ENCODE data around the gene FGD4. TPM values are rescaled to one million over a fixed set of nuclear protein-coding genes. Genes with fewer than 3 reads are reported as not detected.

FGD4 gene
- total RNA-seq, 1 experiment from 2014 or later, result 3.1 TPM

DNA sequence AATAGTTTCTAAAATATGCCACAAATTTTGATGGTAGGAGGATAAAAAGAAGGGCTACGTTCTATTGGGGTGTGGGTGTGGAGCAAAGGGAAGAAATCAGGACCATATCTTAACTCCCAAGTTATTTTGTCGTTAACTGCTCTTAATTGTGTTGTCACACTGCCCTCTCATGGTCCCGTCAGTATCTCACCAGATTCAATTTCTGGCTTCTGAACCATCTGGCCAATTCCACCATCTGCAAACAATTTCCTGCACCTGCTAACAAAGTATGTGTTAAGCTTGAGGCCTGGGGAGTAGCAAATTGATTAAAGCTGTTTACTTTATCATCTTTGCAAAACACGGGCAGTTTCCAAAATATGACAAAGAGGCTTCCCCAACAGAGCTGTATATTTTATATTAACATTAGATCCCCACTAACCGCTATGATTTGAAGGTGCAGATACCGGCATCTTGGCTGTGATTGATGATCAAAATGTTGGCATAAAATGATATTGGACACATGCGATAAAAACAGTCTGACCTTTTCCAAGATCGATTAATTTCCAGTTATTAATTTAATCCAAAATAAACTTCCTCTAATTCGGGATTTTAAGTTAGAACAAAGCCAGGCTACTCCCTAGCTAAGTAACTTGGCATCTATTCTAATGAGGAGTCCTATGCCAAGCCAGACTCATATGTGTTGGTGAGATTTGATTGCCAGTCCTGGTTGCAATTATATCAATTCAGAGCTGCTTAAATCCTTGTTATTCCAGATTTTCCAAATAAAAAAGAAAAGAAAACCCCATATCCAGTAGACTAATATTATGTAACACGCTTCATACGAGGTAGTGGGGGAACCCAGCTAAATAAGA is 272.8 kb downstream of the FGD4 start:
- Histone ChIP-seq H3K4me3 (no peak overlapping the region), H3K9me3 (no peaks in the 10 kb centered on the region; the same call in 1 of the 2 replicates), H3K27me3 (no peaks in the 10 kb centered on the region), H3K36me3 (no peaks in the 10 kb centered on the region)
- DNase-seq, result peak; percentile 53

DNA sequence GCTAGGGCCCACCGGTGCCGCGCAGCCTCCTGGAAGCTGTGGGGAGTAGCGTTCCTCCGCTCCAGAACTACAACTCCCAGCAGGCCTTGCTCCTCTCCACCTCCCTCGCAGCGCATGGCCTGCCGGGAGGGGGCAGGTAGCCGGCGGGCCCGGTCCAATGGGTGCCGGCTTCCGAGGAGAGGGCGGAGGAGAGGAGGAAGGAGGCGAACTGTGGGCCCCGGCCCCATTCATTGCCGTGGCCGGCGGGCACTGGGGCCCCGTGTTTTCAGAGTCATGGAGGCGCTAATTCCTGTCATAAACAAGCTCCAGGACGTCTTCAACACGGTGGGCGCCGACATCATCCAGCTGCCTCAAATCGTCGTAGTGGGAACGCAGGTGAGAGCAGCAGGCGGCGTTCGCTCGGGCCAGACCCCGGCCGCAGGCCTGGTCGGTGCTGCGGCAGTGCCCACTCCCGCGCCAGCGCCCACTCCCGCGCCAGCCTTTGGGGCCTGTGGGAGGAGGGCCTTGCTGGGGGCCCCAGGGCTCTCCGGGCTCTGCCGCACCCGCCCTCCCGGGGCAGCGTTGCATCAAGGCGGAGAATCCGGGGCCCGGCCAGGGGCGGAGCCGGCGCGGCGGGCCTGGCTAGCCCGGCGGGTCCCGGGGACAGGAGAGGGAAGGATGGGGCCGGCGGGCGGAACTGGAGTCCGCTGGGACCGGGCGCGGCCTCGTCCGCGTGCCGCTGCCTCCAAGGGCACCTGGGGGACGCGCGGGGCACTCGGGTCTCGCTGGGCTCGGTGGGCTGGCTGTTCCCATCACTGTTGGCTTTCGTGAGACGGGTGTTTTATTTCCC is 279.9 kb downstream of the FGD4 start, which contains the start of gene DNM1L:
TSS of gene DNM1L (plus strand) at position 211 of the 829 bp plus-strand sequence. CDS start at position 274, 63 bp downstream.
- peaks cover 24% of the 10 kb centered on the region for H3K36me3 ChIP-seq
- peak within 1 kb of the TSS; percentile 90 for H3K4me3 ChIP-seq
- no peaks in the 10 kb centered on the region for H3K27me3 ChIP-seq
- H3K9me3 ChIP-seq, result no peaks in the 10 kb centered on the region
- DNase-seq, result peak; percentile 98

DNA sequence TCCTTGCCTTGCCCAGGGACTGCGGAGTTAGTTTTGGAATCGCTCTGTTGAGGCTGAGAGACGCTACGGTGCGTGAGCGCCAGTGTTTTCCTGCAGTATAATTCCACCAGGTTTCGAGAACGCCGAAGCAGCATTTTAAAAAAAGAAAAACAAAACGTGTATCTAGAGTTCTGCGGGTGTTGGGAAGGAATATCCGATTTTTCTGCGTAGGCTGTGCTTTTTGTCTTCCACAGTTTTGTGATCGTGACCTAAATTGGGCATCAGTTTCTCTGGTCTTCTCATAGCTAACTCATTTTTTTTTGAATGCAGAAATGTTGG is 280.5 kb downstream of the FGD4 start:
- Histone ChIP-seq H3K36me3 (peaks cover 27% of the 10 kb centered on the region), H3K27me3 (no peaks in the 10 kb centered on the region), H3K4me3 (peak overlapping the region; percentile 90), H3K9me3 (no peaks in the 10 kb centered on the region)
- DNase-seq, result no peak

DNA sequence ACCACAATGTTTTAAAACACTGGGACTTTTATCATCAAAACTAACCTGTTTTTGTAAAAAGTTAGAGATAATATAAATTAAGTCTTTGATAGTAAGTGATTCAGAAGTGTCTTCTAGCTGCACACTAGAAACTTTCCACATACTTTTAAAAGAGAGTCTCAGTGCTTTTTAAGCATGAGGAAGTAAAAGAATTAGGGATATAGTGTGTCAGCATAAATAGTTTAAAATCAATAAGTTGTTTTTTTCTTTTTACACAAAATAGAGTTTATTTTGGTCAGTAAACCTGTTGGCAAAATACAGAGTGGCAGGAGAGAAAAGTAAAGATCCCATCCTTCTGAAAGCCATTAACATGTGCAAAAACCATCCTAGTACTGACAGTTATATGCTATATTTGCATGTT is 281.4 kb downstream of the FGD4 start:
- H3K36me3 ChIP-seq, result peaks cover 34% of the 10 kb centered on the region
- no peaks in the 10 kb centered on the region for H3K27me3 ChIP-seq
- no peak for DNase-seq
- no peaks in the 10 kb centered on the region for H3K9me3 ChIP-seq
- peak overlapping the region; percentile 90 for H3K4me3 ChIP-seq

DNA sequence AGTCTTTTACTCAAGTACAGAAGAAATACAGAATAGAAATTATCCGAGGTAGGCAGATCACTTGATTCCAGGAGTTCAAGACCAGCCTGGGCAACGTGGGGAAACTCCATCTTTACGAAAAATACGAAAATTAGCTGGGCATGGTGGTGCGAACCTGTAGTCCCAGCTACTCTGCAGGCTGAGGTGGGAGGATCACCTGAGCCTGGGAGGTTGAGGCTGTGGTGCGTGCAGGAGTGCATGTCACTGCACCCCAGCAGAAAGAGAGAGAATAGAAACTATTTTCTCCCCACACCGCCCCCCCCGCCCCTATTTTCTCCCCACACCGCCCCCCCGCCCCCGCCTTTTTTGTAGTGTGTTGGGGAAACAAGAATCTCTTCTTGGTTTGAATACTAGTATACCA is 281.9 kb downstream of the FGD4 start:
- H3K9me3 ChIP-seq, result no peaks in the 10 kb centered on the region
- H3K4me3 ChIP-seq, result peak overlapping the region; percentile 90; the same call in 1 of the 2 replicates

DNA sequence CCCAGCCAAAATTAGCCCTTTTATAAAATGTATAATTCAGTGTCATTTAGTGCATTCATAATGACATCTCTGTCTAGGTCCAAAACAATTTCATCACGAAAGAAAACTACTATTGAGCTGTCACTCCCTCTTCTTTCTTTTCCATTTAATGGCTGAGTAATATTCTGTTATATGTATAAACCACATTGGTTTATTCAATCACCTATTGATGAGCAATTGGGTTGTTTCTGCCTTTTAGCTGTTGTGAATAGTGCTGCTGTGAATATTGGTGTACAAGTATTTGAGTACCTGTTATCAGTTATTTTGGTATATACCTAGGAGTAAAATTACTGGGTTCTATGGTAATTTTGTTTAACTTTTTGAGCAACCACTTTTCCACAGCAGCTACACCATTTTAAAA is 287.0 kb downstream of the FGD4 start:
- no peaks in the 10 kb centered on the region for H3K27me3 ChIP-seq
- DNase-seq, result no peak
- no peaks in the 10 kb centered on the region for H3K9me3 ChIP-seq

More for the DNA sequence above, 281.9 kb downstream of the FGD4 start:
- Histone ChIP-seq H3K36me3 (peaks cover 34% of the 10 kb centered on the region), H3K27me3 (no peaks in the 10 kb centered on the region)
- no peak for DNase-seq

DNA sequence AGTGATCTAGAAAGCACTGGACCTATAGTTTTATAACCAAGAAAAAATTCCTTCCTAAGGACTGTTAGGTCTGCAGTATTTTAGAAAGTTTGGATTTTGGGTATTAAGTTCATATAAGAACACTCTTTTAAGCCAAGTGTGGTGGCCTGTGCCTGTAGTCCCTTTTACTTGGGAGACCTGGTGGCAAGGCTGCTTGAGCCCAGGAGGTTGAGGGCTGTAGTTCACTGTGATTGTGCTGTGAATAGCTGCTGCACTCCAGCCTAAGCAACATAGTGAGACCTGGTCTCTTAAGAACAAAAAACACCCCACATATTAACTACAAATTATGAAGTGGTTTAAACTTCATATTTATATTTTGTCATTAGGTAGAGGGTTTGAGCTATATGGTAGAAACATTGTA is 289.4 kb downstream of the FGD4 start:
- no peaks in the 10 kb centered on the region for H3K27me3 ChIP-seq
- no peaks in the 10 kb centered on the region for H3K9me3 ChIP-seq
- DNase-seq, result no peak
- peaks cover 34% of the 10 kb centered on the region for H3K36me3 ChIP-seq
- H3K4me3 ChIP-seq, result no peak overlapping the region

More for the DNA sequence above, 287.0 kb downstream of the FGD4 start:
- Histone ChIP-seq H3K4me3 (no peak overlapping the region), H3K36me3 (peaks cover 42% of the 10 kb centered on the region)

DNA sequence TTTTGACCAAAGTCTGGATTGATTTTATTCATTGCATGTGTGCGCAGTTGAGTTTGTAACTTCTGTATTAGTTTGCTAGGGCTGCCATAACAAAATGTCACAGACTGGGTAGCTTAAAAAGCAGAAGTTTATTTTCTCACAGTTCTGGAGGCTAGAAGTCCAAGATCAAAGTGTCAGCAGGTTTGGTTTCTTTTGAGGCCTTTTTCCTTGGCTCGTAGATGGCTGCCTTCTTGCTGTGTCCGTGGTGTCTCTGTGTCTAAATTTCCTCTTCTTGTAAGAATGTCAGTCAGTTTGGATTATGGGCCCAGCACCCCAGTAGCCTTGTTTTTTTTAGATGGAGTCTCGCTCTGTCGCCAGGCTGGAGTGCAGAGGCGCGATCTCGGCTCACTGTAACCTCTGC is 291.6 kb downstream of the FGD4 start:
- Histone ChIP-seq H3K36me3 (peaks cover 25% of the 10 kb centered on the region), H3K9me3 (peaks cover 3% of the 10 kb centered on the region), H3K27me3 (no peaks in the 10 kb centered on the region), H3K4me3 (no peak overlapping the region)
- no peak for DNase-seq

DNA sequence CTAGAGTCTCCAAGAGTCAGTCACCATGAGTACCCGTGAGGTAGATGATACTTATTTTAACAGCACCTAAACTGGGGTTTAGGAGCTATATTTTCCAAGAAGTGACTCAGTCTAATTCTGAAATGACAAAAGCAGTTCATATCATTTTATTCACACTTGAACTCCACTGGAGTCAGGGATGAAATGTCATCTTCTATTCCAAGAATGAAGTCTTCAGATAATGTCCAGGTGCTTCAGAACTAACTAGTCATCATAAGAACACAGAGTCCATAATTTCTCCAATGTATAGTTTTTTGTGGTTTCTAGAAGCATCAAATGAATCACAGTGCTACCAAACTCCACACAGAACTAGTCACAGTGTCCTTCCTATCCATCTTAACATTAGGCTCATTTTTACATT is 293.0 kb downstream of the FGD4 start:
- H3K9me3 ChIP-seq, result peaks cover 3% of the 10 kb centered on the region
- peaks cover 19% of the 10 kb centered on the region for H3K36me3 ChIP-seq
- no peak for DNase-seq
- H3K27me3 ChIP-seq, result no peaks in the 10 kb centered on the region
- H3K4me3 ChIP-seq, result no peak overlapping the region

DNA sequence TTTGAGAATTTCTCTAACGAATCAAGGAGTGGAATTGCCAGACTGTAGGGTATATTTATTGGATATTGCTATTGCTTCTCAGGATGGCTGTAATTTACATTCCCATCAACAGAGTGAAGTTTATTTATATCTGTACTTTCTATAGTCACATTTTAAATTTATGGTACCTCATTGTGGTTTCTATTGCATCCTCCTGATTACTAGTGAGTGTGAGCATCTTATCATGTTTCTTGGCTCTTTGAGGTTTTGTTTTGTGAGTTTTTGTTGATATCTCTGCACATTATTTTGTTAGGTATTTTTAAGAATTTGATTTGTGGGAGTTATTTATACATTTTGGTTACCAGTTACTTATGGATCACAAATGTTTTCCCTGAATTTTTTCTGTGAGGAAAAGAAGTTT is 293.7 kb downstream of the FGD4 start:
- peaks cover 18% of the 10 kb centered on the region for H3K36me3 ChIP-seq
- no peaks in the 10 kb centered on the region for H3K27me3 ChIP-seq
- peaks cover 3% of the 10 kb centered on the region for H3K9me3 ChIP-seq
- DNase-seq, result no peak
- no peak overlapping the region for H3K4me3 ChIP-seq

Data from MG63 (cell line).